Measurements from ENCODE around the gene KLHL26.

Gene KLHL26

GRCh38 chr19:18612051-18612771, 24.6 kb upstream of the KLHL26 start:
- TF ChIP-seq CTCF (IDR thresholded peaks at IDR 0.05; ENCODE audit: low read depth, low read length, missing control alignments): no peak
- H3K4me3 ChIP-seq (ENCODE audit: low read depth, low read length): no peak overlapping the region
- DNase-seq (ENCODE audit: low read depth): no peak

- no peak for DNase-seq (ENCODE audit: low read depth)
- no peak for TF ChIP-seq CTCF (IDR thresholded peaks at IDR 0.05; ENCODE audit: low read depth, low read length, missing control alignments)
- no peak within 1 kb of the TSS for H3K4me3 ChIP-seq (ENCODE audit: low read depth, low read length)
Observed at GRCh38 chr19:18612772-18613588, 23.8 kb upstream of the KLHL26 start, which contains the start of gene TMEM59L. TMEM59L (plus strand) TSS chr19:18612870; CDS start chr19:18612959, 89 bp downstream.

- TF ChIP-seq CTCF (IDR thresholded peaks at IDR 0.05; ENCODE audit: low read depth, low read length, missing control alignments): no peak
- H3K4me3 ChIP-seq (ENCODE audit: low read depth, low read length): no peak overlapping the region
- DNase-seq (ENCODE audit: low read depth): no peak
Observed at GRCh38 chr19:18613589-18614234, 23.1 kb upstream of the KLHL26 start.

GRCh38 chr19:18616023-18616422, 20.8 kb upstream of the KLHL26 start:
- no peak overlapping the region for H3K4me3 ChIP-seq (ENCODE audit: low read depth, low read length)
- no peak for DNase-seq (ENCODE audit: low read depth)
- no peak for TF ChIP-seq CTCF (IDR thresholded peaks at IDR 0.05; ENCODE audit: low read depth, low read length, missing control alignments)

GRCh38 chr19:18617562-18617961, 19.3 kb upstream of the KLHL26 start:
- no peak for DNase-seq (ENCODE audit: low read depth)
- TF ChIP-seq CTCF (IDR thresholded peaks at IDR 0.05; ENCODE audit: low read depth, low read length, missing control alignments): no peak

GRCh38 chr19:18618236-18618635, 18.6 kb upstream of the KLHL26 start:
- no peak for TF ChIP-seq CTCF (IDR thresholded peaks at IDR 0.05; ENCODE audit: low read depth, low read length, missing control alignments)
- DNase-seq (ENCODE audit: low read depth): no peak
- no peak overlapping the region for H3K4me3 ChIP-seq (ENCODE audit: low read depth, low read length)

More at GRCh38 chr19:18617562-18617961, 19.3 kb upstream of the KLHL26 start:
- no peak overlapping the region for H3K4me3 ChIP-seq (ENCODE audit: low read depth, low read length)

Measured in GM12864 (cell line).